Neural cell (in vitro differentiated cells): ENCODE results near the gene EML6. TPM values are rescaled to one million over a fixed set of nuclear protein-coding genes. Genes with fewer than 3 reads are reported as not detected.
A peak's percentile ranks its signal among the peaks of the same experiment; 100 is the strongest.

Experiments used
- H2AFZ ChIP-seq: fragments of 200-600, 300-800 bp; sonication (generic), shearing (Covaris generic); 2 replicates; pipeline ENCODE4 v1.6.0; 2014; ENCODE audit warnings: low read depth, mild to moderate bottlenecking, antibody characterized with exemption, low read length, moderate library complexity
- H3F3A ChIP-seq: fragments of 200-600 bp; shearing (Covaris generic); 2 replicates; pipeline ENCODE4 v1.6.1; 2016; ENCODE audit warnings: mild to moderate bottlenecking, moderate library complexity, mixed read lengths, antibody characterized with exemption, low read length; ENCODE audit not compliant: insufficient read depth, poor library complexity, severe bottlenecking
- H3K27ac ChIP-seq: fragments of 200-600, 300-800 bp; sonication (generic), shearing (Covaris generic); 2 replicates; pipeline ENCODE4 v1.5.1; 2014; ENCODE audit warnings: mild to moderate bottlenecking, low read length, moderate library complexity
- H3K27me3 ChIP-seq: fragments of 300-800, 200-600 bp; sonication (generic), shearing (Covaris generic); 2 replicates; pipeline ENCODE4 v1.6.0; 2014; ENCODE audit warnings: mild to moderate bottlenecking, low read depth, low read length, moderate library complexity; ENCODE audit not compliant: insufficient read depth
- H3K36me3 ChIP-seq: fragments of 300-800, 200-600 bp; sonication (generic), shearing (Covaris generic); 2 replicates; pipeline ENCODE4 v1.5.1; 2014; ENCODE audit warnings: mild to moderate bottlenecking, antibody characterized with exemption, low read length, moderate library complexity; ENCODE audit not compliant: insufficient read depth
- H3K4me2 ChIP-seq: fragments of 300-800, 200-600 bp; sonication (generic), shearing (Covaris generic); 2 replicates; pipeline ENCODE4 v1.6.0; 2014; ENCODE audit warnings: mild to moderate bottlenecking, low read length
- H3K4me3 ChIP-seq: fragments of 300-800, 200-600 bp; sonication (generic), shearing (Covaris generic); 2 replicates; pipeline ENCODE4 v1.5.1; 2014; ENCODE audit warnings: mild to moderate bottlenecking, low read length, moderate library complexity
- H3K79me2 ChIP-seq: fragments of 200-600 bp; shearing (Covaris generic); replicated peaks from 2 replicates; pipeline ENCODE4 v1.6.0; 2014; ENCODE audit warnings: mild to moderate bottlenecking, low read length, moderate library complexity; ENCODE audit not compliant: insufficient read depth
- H3K9ac ChIP-seq: fragments of 300-800, 200-600 bp; sonication (generic), shearing (Covaris generic); 2 replicates; pipeline ENCODE4 v1.6.1; 2016; ENCODE audit warnings: mild to moderate bottlenecking, low read length, mixed read lengths
- H3K9me2 ChIP-seq: fragments of 200-600 bp; shearing (Covaris generic); 2 replicates; pipeline ENCODE4 v1.6.1; 2016; ENCODE audit warnings: mild to moderate bottlenecking, low read length, mixed read lengths; ENCODE audit not compliant: insufficient read depth
- H3K9me3 ChIP-seq: fragments of 200-600, 300-800 bp; sonication (generic), shearing (Covaris generic); 2 replicates; pipeline ENCODE4 v1.6.1; 2016; ENCODE audit warnings: mild to moderate bottlenecking, mixed run types, low read length, moderate library complexity, mixed read lengths
- H4K20me1 ChIP-seq: fragments of 200-600 bp; shearing (Covaris generic); 2 replicates; pipeline ENCODE4 v1.6.1; 2016; ENCODE audit warnings: mild to moderate bottlenecking, mixed run types; ENCODE audit not compliant: insufficient read depth
- CTCF ChIP-seq: fragments of 450-650 bp; IDR thresholded peaks from 2 replicates; pipeline ENCODE4 v1.5.1; 2014; ENCODE audit warnings: antibody characterized with exemption, mild to moderate bottlenecking, moderate library complexity; ENCODE audit not compliant: poor library complexity, severe bottlenecking
- EP300 ChIP-seq: fragments of 450-650 bp; conservative IDR thresholded peaks from 2 replicates; pipeline ENCODE4 v1.6.1; 2014; ENCODE audit warnings: antibody characterized with exemption, mild to moderate bottlenecking, moderate library complexity; ENCODE audit not compliant: poor library complexity, severe bottlenecking
- EZH2 ChIP-seq: fragments of 200-600, 300-800 bp; shearing (Covaris generic), sonication (generic); IDR thresholded peaks from 2 replicates; pipeline ENCODE4 v1.6.1; 2014; ENCODE audit warnings: antibody characterized with exemption, low read length, borderline replicate concordance, mild to moderate bottlenecking; ENCODE audit not compliant: insufficient read depth, poor library complexity, severe bottlenecking
- POLR2AphosphoS5 ChIP-seq: IDR thresholded peaks from 2 replicates; pipeline ENCODE4 v1.6.1; 2012
- RAD21 ChIP-seq: fragments of 450-650 bp; conservative IDR thresholded peaks from 2 replicates; pipeline ENCODE4 v1.6.1; 2014; ENCODE audit warnings: antibody characterized with exemption, mild to moderate bottlenecking, moderate library complexity
- REST ChIP-seq: IDR thresholded peaks from 2 replicates; pipeline ENCODE4 v1.6.1; 2012; ENCODE audit warnings: borderline replicate concordance
- SMC3 ChIP-seq: fragments of 450-650 bp; conservative IDR thresholded peaks from 2 replicates; pipeline ENCODE4 v1.6.1; 2014; ENCODE audit warnings: antibody characterized with exemption, mild to moderate bottlenecking, moderate library complexity; ENCODE audit not compliant: poor library complexity
- TAF1 ChIP-seq: IDR thresholded peaks from 2 replicates; pipeline ENCODE4 v1.6.1; 2012; ENCODE audit warnings: low read depth
- polyA plus RNA-seq: library from polyadenylated mRNA; depleted of rRNA; stranded (reverse); fragments of >200 nt; gene quantifications from 2 replicates; pipeline ENCODE4 v1.2.3, GENCODE V29; 2014

The EML6 gene
- polyA plus RNA-seq, 1 donor from 2014 or later = 13.4 TPM

DNA sequence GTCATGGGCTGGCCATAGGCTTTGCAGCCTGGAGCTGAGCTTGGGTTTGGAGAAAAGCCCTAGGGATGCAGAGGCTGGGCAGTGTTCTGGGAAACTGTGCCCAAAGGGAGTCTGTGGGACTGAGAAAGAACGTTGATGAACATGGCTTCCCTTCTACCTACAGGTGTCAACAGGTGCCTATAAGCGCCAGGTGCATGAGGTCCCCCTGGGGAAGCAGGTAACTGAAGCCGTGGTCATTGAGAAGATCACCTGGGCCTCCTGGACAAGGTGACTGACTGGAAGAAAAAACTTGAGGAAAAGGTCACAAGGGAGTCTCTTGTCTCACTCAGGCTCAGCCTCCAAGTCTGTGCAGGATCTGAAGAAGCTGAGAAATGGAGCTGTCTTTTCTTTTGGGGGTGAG, 243.4 kb downstream of the EML6 start:
- H3F3A ChIP-seq = no peaks in the 10 kb centered on the region
- H3K27me3 ChIP-seq = no peaks in the 10 kb centered on the region
- H2AFZ ChIP-seq = no peak overlapping the region
- peaks cover 3% of the 10 kb centered on the region for H3K9me2 ChIP-seq
- no peaks in the 10 kb centered on the region for H3K9me3 ChIP-seq
- TF ChIP-seq TAF1 = no peak
- TF ChIP-seq CTCF = no peak
- TF ChIP-seq RAD21 = no peak
- no peak for TF ChIP-seq REST
- no peak overlapping the region for H3K4me2 ChIP-seq
- H3K79me2 ChIP-seq = no peaks in the 10 kb centered on the region
- H3K9ac ChIP-seq = no peak overlapping the region
- peaks cover 12% of the 10 kb centered on the region for H3K36me3 ChIP-seq
- H4K20me1 ChIP-seq = no peaks in the 10 kb centered on the region
- no peak overlapping the region for H3K4me3 ChIP-seq
- H3K27ac ChIP-seq = no peak overlapping the region

DNA sequence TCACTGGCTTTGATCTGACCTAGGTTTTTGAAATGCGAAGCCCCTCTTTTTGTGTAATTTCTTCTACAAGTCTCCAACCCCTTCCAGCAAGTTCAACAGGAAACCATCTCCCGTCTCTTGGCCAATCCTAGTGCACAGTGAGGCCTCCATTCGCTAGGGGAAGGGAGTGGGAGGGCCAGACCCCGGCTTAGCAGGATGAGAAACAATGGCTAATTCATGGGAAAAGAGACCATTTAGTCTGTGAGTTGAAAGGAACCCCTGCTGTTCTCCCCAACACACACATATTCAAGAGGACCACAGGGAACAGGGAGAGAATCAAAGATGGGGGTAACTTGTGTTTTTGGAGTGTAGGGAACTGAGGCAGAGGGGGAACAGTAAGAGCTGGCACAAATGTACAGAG, 243.8 kb downstream of the EML6 start:
- Histone ChIP-seq H3K27ac (no peak overlapping the region), H3K36me3 (peaks cover 12% of the 10 kb centered on the region), H2AFZ (no peak overlapping the region), H4K20me1 (no peaks in the 10 kb centered on the region), H3K4me3 (no peak overlapping the region), H3F3A (no peaks in the 10 kb centered on the region), H3K4me2 (no peak overlapping the region), H3K27me3 (no peaks in the 10 kb centered on the region), H3K9me3 (no peaks in the 10 kb centered on the region), H3K9ac (no peak overlapping the region), H3K9me2 (peaks cover 3% of the 10 kb centered on the region), H3K79me2 (no peaks in the 10 kb centered on the region)
- TF ChIP-seq SMC3 = no peak
- TF ChIP-seq EZH2 = no peak
- peak; percentile 2 for TF ChIP-seq POLR2AphosphoS5

- no peaks in the 10 kb centered on the region for H3F3A ChIP-seq
- H3K9me3 ChIP-seq = no peaks in the 10 kb centered on the region
- no peak overlapping the region for H3K4me3 ChIP-seq
- peaks cover 3% of the 10 kb centered on the region for H3K9me2 ChIP-seq
- H3K9ac ChIP-seq = no peak overlapping the region
- H3K4me2 ChIP-seq = no peak overlapping the region
- no peak overlapping the region for H2AFZ ChIP-seq
- no peak overlapping the region for H3K27ac ChIP-seq
- H4K20me1 ChIP-seq = no peaks in the 10 kb centered on the region
- H3K79me2 ChIP-seq = no peaks in the 10 kb centered on the region
- TF ChIP-seq POLR2AphosphoS5 (peak; percentile 5), EP300 (no peak)
- H3K27me3 ChIP-seq = no peaks in the 10 kb centered on the region
- peaks cover 12% of the 10 kb centered on the region for H3K36me3 ChIP-seq
These were observed 244.4 kb downstream of the EML6 start for GRCh38 chr2:54967759-54968365.
